Sciatic nerve (tissue), 2 donors: Measurements from ENCODE around the gene ETV5. TPM values are rescaled to one million over a fixed set of nuclear protein-coding genes. Genes with fewer than 3 reads are reported as not detected.

Source experiments
- ATAC-seq: fragments of 200-7000 bp; cut with Tn5 transposase; one replicate; pipeline ENCODE4 v1.9.1; 2020; ENCODE audit warnings: mild to moderate bottlenecking, moderate library complexity
- DNase-seq: peaks from one replicate; pipeline ENCODE4 v3.0.0-alpha.2; 2020; ENCODE audit warnings: low spot score
- intact Hi-C: fragments of 100-400 bp; cut with DNase I; formaldehyde crosslinking; loops from one replicate; pipeline ENCODE4 v1.14.2; 2022
- total RNA-seq: library from RNA; stranded (reverse); fragmentation: NEBNext Ultra II Directional; extraction: Animal tissue kit (Norgen Biotek cat#: 25700); gene quantifications from one replicate; pipeline ENCODE4 v1.2.1, GENCODE V29; 2021
- donor health status: DM: no; HTN: no; CAD: no.
- donor health status: DM: no; HTN: no; CAD: no.

ETV5 gene
- total RNA-seq, 1 donor from 2014 or later, result 56.3 TPM

DNA sequence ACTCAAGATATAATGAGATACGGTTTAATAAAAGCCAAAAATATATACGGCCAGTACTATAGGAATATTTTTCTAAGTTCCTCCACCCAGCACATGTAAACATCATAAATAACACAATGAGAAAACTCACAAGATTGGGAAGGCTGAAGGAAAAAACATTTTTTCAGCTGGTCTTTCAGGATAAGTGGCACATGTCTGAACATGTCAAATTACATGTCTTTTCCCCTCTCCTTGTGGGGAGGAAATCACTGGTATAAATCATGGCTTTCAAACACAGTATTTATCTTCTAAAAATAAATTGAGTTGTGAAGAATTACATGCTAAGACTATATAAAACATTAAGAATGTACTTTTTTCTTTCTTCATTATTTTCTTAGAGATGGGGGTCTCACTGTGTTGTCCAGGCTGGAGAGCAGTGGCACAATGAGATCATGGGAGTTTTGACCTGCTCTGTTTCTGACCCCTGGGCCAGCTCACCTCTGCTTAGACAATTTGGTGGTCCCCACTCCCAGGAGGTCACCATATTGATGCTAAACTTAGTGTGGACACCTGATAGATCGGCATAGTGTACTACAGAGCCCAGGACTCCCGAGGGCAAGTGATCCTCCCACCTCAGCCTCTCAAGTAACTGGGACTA is 32.8 kb downstream of the ETV5 start:
- DNase-seq, result no peak
- ATAC-seq, result no peak

DNA sequence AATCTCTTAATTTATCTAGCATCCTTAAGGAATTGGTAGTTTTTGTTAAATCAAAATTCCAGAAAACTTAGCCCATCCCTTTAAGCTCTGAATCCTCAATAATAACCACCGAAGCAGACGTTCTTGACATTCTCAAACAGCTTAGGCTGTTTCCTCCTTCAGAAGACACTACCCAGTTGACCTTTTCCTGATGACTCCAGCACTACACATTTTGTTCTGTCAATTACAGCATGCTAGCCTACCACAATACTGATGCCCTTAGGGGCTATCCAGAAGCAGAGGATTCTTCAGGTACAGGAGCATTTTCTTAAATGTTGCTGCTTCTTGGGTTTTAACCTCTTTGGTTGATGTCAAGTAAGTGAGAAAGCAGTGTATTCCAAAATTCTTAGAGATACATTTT is 33.4 kb downstream of the ETV5 start:
- intact Hi-C loops, result no loop called here
- no peak for ATAC-seq

More for the DNA sequence above, 32.8 kb downstream of the ETV5 start:
- intact Hi-C loops, result no loop called here

DNA sequence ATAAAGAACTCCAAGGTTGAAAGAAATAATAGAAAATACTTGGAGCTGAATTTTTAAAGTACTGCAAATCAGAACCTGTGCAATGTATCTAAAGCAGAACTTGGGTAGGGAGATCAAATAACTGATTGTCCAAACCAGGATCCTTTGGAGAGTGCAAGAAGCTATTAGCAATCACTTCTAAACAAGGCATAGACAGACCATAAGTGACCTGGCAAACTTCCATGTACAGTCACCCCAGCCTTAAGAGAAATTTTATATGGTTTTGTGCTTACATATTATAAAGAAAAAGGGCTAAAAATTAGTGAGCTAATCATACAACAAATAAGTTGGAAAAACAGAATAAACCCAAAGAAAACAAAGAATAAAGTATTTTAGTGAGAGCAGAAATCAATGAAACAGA is 35.2 kb downstream of the ETV5 start:
- ATAC-seq, result no peak
- no peak for DNase-seq
- intact Hi-C loops, result no loop called here

More for the DNA sequence above, 33.4 kb downstream of the ETV5 start:
- no peak for DNase-seq

DNA sequence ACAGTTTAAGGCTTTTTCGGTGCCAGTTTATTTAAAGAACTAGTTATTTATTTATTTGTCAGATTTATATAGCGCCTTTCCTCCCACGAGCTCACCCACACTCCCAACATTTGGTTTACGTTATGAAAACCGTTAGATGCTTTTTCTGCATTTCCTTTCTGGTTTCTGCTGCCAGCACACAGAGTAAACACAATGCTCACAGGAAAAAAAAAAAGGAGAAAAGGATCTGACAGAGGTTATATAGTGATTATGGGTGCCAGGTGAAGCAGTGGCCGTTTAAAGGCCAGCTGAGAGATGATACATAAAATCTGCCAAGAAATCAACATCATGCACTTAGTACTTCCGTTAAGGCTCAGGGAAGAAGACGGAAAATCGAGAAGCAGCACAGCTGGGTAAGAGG is 37.9 kb downstream of the ETV5 start:
- DNase-seq (no peak), ATAC-seq (no peak)
- intact Hi-C loops, result no loop called here

DNA sequence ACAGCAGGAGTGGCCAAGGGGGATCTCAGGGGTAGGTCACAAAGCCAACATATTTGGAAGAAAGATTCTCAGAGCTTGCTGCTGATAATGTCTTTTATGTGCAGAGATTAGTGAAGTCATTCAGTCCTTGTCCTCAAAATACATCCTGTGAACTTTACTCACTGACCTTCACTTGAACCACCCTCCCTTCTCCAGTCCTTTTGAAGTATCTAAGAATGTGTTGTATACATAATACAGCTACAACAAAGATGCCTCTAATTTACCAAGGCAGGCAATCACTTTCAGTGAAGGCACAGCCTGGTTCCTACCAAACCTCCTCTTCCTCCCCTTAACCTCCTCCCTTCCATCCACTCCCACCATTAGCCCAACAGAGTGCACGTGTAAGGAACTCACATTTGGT is 38.3 kb downstream of the ETV5 start:
- intact Hi-C loops, result no loop called here
- no peak for ATAC-seq
- DNase-seq, result no peak

DNA sequence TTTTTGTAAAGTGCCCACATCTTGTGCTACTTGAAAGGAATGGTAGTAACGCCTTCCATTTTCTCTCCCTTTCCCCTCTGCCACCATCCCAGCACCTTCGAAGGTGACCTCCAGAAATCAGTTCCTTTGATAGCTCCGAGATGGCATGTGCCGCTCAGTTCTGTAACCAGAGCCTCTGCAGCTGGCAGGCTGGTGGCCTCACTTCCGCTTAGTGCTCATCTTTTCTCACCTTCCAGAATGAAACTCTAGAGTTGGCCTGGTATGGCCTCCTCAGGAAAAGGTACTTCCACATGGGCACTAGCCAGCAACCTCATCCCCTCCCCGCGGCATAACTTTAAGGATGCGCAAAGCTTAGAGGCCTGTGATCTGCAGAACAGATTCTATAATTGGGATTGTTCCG is 38.8 kb downstream of the ETV5 start:
- DNase-seq (no peak), ATAC-seq (no peak)
- intact Hi-C loops, result no loop called here

DNA sequence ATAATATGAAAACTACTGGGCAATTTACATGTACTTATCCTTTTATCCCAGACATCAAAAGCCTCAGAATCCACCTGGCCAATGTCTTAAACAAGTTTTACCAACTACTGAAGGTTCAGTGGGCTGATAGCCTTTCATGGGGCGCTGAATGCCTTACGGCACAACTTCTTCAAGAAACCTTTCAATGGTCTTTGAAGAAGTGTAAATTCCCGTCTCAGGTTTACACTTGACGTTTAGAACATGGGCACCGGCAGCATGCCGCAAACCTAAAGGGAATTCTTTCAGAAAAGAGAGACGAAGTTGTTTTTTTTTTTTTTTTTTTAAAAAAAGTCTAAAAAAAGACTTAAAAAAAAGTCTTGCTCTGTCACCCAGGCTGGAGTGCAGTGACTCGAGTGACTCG is 39.7 kb downstream of the ETV5 start:
- intact Hi-C loops, result no loop called here
- ATAC-seq, result no peak
- no peak for DNase-seq

DNA sequence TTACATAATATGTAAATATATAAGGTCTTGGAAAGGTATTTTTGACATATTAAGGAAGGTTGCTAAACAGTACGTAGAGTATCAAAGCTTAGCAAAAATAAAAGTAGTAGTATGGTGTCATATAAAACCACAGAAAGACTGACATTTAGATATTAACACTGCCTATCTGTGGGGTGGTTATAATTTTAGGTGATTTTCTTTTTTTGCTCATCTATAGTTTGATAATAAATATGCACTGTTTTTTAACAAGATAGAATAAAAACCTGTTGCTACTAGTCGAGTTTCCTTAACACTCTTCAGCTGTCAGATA is 40.7 kb downstream of the ETV5 start:
- intact Hi-C loops, result no loop called here
- DNase-seq, result no peak
- no peak for ATAC-seq

DNA sequence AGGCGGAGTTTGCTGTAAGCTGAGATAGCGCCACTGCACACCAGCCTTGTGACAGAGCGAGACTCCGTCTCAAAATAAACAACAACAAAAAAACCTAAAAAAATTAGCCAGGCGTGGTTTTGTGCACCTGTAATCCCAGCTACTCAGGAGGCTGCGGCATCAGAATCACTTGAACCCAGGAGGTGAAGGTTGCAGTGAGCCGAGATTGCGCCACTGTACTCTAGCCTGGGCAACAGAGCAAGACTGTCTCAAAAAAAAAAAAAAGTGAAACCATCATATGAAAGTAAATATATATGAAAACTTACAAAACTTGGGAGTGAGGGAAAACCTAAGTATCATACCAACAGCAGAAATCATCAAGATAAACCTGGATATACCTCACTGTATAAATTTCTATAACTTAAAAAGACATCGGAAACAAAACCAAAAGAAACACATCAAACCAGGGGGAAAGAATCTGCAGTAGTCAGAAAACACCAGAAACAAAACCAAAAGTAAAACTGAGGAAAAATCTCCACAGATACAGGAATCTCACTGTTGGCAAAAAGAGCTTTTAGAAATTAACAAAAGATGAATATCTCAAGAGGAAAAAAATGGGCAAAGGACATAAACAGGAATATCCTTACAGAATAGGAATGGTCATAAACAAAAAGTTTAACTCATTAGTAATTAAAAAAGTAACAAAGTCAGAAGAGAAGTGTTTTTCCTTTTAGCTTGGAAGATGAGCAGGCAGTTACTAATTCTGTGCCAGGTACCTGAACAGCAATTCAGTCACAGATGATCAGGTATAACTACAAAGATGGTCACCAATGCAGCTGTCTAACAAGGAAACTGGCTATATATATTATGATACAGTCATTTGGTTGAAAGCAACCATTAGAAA is 41.3 kb downstream of the ETV5 start:
- ATAC-seq (no peak), DNase-seq (no peak)
- intact Hi-C loops, result no loop called here

DNA sequence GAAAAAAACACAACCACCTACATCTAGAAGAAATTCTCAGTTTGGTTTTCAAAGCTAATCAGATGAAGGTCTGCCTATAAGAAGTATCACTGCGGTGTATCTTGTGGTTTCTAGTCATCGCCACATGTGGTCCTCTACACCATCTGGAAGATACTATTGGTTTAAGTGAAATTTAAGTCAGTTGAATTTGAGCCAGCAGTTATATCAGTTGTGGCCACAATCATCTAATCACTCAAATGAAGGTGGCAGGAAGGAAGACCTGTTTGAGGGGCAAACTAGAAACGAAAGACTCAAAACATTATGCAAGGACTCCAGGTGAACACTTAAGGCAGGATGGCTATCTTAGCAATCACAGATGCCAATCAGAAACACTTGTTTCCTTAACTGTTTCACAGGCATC is 48.7 kb downstream of the ETV5 start:
- no peak for DNase-seq
- no peak for ATAC-seq
- intact Hi-C loops, result no loop called here

DNA sequence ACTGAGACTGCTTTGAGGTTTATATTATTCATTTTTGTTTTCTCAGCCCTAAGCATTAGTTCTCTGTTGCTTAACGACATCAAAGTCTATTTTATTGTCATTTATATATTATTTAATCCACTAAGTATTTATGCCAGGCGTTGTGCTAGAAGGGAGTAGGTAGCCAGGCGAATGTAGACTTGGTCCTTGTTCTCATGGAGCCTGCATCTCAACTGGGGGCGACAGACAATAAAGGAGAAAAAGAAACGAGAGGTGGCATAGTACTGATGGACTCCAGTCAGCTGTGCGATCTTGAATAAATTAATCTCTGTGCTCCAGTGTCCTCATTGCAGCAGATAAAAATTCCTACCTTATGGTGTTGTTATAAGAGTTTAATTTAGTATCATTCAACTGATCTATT is 49.7 kb downstream of the ETV5 start:
- DNase-seq (no peak), ATAC-seq (no peak)
- intact Hi-C loops, result no loop called here

DNA sequence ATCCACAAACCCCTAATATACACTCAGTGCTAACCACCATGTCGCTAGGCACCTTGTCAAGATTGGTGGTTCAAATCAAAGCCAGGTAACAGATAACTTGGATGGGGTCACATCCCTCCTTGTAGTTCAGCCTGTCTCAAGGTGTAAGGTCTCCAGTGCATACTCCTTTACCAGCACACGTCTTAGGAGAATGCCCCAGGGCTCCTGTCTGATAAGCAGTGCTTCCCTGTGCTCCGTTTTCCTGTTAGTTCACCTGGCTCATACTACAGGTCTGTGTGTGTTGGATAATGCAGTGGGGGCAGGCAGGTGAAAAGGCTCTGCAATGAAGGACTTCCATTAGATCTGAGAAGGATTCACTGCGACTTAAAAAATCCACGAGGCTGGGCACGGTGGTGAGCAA is 50.7 kb downstream of the ETV5 start:
- DNase-seq (no peak), ATAC-seq (no peak)
- intact Hi-C loops, result no loop called here

DNA sequence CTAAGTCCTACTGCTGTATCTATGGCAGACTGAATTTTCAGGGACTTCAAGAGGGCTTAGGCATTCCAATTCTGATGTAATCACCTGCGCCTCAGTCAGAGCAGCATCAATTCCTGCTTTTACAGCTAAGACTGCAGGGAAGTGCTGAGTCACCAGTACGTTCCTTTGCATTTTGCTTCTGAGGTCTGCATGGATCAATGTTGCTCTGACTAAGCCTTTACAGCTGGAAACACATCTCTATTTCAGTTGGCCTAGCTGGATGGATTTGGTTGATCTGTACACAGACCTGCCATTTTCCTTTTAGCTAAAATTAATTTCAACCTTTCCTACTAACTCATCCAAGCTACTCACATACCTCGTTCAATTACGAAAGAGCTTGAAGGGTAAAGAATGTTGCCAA is 51.3 kb downstream of the ETV5 start:
- ATAC-seq (no peak), DNase-seq (no peak)
- intact Hi-C loops, result no loop called here

DNA sequence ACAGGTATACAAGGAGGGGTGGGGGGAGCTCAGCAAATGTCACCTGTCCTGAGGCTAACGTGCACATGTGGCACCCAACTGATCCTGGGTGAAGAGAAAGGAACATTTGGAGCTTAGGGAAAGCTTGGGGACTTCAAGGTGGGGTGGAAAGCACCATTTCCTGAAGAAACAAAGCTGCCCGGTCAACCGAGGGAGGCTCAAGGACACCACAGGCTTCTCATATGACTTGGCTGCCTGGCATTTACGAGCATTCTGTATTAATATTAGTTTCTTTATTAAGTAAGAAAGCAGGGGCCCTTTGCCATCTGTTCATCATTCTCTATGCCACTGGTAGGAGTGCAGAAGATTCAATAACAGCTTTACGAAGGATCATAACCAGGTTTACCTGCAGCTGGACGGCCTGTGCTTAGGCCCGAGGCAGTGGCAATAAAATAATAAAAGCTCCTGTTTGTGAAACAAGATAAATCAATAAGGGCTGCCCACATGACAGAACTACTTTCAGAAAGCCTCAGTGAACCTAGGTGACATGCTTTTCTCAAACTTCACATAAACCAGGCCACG is 54.0 kb downstream of the ETV5 start:
- no peak for DNase-seq
- intact Hi-C loops, result no loop called here
- ATAC-seq, result no peak

DNA sequence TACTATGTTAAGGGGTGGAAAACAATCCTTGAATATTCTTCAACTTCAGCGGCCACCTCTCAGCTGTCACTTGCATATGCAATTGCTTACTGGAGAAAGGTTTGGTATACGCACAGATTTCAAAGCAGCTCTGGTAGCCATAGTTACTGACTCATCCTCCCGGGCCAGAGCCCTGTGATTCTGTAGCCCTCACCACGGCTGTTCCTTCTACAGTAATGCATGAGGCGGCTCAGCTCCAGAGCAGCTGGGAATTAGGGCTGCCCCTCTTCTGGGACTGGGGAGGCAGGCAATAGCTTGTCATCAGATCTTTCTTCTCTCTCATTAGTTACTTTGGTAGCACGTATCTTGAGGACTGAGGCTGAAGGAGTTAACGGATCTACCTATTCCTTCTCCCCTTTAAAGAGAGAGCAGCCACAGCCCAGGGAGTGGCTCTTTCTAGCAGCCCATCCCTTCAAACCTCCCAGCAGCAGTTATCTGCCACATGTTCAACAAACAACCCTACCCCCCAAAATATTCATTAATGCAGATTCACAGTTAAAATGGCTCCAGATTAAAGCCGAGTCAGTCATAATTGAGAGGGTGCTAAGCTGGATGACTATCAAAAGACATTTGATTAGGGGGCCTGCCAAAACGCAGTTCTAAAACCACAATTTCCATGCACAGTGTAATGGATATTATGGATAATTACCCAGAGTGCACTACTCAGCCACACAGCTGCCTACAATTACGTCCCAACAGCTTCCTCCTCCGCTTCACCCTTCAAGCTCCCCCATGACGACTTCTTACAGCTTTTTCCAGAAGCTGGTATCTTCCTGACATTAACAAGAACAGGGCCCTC is 54.7 kb downstream of the ETV5 start:
- intact Hi-C loops, result no loop called here
- ATAC-seq (no peak), DNase-seq (no peak)

DNA sequence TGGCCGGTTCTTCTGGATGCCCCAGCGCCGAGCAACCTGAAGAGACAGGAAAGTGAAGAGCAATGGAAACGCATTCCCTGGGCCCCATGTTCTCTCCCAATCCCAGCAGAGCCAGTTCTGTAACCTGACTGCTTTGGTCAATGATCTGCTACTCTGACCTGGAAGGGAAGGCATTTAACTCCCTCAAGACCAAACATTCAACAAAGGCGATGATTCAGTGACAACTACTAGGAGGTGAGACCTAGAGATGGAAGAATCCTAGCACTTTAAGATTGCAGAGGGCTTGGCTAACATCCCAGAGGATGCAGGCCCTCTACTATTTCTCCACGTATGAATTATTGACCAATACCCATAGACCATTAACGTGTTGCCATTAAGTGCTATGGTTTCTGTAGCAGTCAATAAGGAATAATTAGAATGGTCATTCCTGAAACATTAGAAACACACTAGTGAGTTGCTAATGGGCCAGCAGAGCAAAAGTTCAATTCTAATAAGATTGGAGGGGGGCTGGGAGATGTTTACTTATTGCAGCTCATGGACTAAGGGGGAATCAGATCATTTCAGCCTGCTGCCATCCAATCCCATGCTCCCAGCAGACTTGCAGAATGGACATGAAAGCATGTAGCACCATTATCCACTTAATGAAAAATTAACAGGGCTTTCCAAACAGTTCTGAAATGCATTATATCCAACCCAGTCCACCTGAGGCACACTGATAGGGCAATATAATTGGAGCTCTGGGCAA is 56.6 kb downstream of the ETV5 start:
- no peak for ATAC-seq
- DNase-seq, result no peak
- intact Hi-C loops, result no loop called here

DNA sequence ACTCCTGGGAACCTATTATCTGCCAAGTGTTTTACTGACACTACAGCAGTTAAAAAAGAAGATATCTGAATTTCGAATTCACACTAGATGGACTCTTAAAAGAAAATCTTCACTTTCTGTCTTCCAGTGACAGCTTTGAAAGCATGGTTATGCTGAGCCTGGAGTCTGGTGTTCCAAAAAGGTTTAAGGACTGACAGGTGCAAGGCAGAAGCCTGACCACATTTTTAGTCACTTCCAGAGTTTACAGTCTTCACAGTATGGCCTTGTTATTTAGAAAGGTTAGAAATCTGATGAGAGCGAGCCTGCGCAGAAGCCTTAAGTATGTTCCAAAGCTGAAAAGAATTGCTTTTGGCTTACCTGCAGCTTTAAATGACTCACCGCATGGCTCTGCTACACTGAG is 59.9 kb downstream of the ETV5 start:
- no peak for DNase-seq
- intact Hi-C loops, result no loop called here
- ATAC-seq, result no peak

DNA sequence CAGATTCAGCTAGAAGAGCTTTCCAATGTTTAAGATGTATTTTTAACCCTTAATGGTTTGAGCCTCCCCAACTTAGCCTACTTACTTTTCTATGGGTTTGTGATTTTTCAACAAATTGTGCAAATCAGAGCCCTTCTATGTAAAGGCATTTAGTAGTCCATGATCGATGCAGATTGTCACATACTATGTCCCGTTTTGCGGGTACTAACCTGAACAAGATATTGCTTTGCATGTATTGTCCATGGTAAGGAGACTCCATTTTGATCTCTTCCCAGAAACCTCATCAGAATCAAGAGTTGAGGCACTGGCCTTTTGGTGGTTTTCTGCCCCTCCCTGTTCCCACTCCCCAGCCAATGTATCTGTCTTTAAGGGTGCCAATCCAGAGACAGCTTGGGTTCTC is 60.8 kb downstream of the ETV5 start:
- ATAC-seq, result no peak
- no peak for DNase-seq
- intact Hi-C loops, result no loop called here

DNA sequence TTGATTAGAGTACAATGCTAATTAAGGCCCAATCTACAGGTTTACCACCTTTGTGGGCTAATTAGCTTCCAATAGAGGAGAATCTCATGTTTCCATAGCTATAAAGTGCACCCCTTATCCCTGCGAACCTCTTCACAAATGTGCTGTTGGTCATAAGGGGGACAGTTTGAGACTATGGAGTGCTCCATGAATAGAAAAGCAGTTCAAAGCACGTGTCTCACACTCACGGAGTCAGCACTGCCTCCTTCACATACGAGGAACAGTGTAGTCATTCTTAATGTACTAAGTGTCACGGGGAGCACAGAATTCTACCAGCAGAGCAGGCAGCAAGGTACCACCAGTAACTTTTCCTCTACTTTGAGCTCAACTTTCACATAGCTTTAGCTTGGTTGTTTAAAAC is 62.1 kb downstream of the ETV5 start:
- DNase-seq (no peak), ATAC-seq (no peak)
- intact Hi-C loops, result no loop called here
